Vagina (tissue), 2 donors: ENCODE measurements around the gene FOCAD. TPM values are rescaled to one million over a fixed set of nuclear protein-coding genes. Genes with fewer than 3 reads are reported as not detected.
A peak's percentile ranks its signal among the peaks of the same experiment; 100 is the strongest.

ENCODE experiments used
- DNase-seq, 2 donors: peaks; one replicate each; pipeline ENCODE4 v3.0.0-alpha.2; 2017; ENCODE audit errors: extremely low spot score in 2 of 2
- H3K27ac ChIP-seq: fragments of 200-600 bp; sonication (generic); one replicate; pipeline ENCODE4 v1.5.1; 2019
- H3K27me3 ChIP-seq: fragments of 200-600 bp; sonication (generic); one replicate; pipeline ENCODE4 v1.5.1; 2019
- H3K36me3 ChIP-seq, 2 donors: fragments of 200-600 bp; sonication (generic); one replicate each; pipeline ENCODE4 v1.5.1; 2017 to 2019
- H3K4me1 ChIP-seq: fragments of 200-600 bp; sonication (generic); one replicate; pipeline ENCODE4 v1.5.1; 2019
- H3K4me3 ChIP-seq, 2 donors: fragments of 200-600 bp; sonication (generic); 1 replicate in 1 of 2; 2 replicates in 1 of 2; pipeline ENCODE4 v1.5.1; 2016 to 2019
- H3K9me3 ChIP-seq: fragments of 200-600 bp; sonication (generic); one replicate; pipeline ENCODE4 v1.5.1; 2019
- POLR2A ChIP-seq, 2 donors: fragments of 450-650 bp; IDR thresholded peaks; one replicate each; pipeline ENCODE4 v1.6.1; 2017; ENCODE audit warnings: antibody characterized with exemption in 2 of 2, mild to moderate bottlenecking in 2 of 2, moderate library complexity in 2 of 2
- POLR2AphosphoS5 ChIP-seq, 2 donors: sonication (generic); formaldehyde crosslinking; IDR thresholded peaks; one replicate each; pipeline ENCODE4 v1.9.0; 2017; ENCODE audit warnings: antibody characterized with exemption in 2 of 2, mild to moderate bottlenecking in 2 of 2, low read depth in 1 of 2; ENCODE audit not compliant: insufficient read depth in 1 of 2
- intact Hi-C: fragments of 100-400 bp; cut with DNase I; formaldehyde crosslinking; loops from one replicate; pipeline ENCODE4 v1.15.1; 2023
- total RNA-seq: library from RNA; depleted of rRNA; stranded (reverse); fragments of >200 nt; gene quantifications from one replicate; pipeline ENCODE4 v1.2.3, GENCODE V29; 2016
- TF ChIP-seq, protein P1 (sequence below), 3 experiments: fragments of 450-650 bp in 2 of 3; fragments of 200-600 bp in 1 of 3; sonication (generic) in 1 of 3; IDR thresholded peaks; one replicate each; pipeline ENCODE4 v1.5.1; 2017 to 2019; ENCODE audit warnings: antibody characterized with exemption in 3 of 3, mild to moderate bottlenecking in 2 of 3, moderate library complexity in 2 of 3

Gene FOCAD
- total RNA-seq, 1 donor from 2014 or later = 39.8 TPM

DNA sequence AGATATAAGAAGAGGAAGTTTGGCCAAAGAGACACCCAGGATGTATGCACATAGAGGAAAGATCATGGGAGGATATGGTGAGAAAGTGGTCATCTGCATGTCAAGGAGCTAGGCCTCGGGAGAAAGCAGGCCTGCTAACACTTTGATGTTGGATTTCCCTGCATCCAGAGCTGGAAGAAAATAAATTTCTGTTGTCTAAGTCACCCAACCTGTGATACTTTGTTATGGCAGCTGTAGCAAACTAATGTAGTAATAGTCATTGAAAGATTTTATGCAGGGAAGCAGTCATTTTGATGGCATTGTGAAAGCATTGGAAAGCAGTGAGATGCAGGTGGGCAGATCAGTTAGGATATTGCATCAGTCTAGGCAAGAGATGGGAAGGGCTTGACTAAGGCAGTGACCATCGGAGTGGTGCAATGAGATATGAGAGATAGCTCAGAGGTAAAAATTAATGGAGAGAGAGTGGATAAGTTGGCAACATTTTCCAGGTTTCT is 24.5 kb upstream of the FOCAD start:
- peak overlapping the region; percentile 46 to 48 for H3K4me3 ChIP-seq
- no peak for DNase-seq
- intact Hi-C loops = no loop called here
- H3K27me3 ChIP-seq = no peaks in the 10 kb centered on the region
- peaks cover 4% of the 10 kb centered on the region for H3K4me1 ChIP-seq
- TF ChIP-seq POLR2A (IDR thresholded peaks at IDR 0.05) (no peak), POLR2AphosphoS5 (IDR thresholded peaks at IDR 0.05; ENCODE audit: insufficient read depth in 1 of 2, low read depth in 1 of 2) (no peak)
- TF ChIP-seq, protein P1, sequence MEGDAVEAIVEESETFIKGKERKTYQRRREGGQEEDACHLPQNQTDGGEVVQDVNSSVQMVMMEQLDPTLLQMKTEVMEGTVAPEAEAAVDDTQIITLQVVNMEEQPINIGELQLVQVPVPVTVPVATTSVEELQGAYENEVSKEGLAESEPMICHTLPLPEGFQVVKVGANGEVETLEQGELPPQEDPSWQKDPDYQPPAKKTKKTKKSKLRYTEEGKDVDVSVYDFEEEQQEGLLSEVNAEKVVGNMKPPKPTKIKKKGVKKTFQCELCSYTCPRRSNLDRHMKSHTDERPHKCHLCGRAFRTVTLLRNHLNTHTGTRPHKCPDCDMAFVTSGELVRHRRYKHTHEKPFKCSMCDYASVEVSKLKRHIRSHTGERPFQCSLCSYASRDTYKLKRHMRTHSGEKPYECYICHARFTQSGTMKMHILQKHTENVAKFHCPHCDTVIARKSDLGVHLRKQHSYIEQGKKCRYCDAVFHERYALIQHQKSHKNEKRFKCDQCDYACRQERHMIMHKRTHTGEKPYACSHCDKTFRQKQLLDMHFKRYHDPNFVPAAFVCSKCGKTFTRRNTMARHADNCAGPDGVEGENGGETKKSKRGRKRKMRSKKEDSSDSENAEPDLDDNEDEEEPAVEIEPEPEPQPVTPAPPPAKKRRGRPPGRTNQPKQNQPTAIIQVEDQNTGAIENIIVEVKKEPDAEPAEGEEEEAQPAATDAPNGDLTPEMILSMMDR (IDR thresholded peaks at IDR 0.05) = no peak
- no peaks in the 10 kb centered on the region for H3K9me3 ChIP-seq
- H3K36me3 ChIP-seq = no peaks in the 10 kb centered on the region
- H3K27ac ChIP-seq = no peak overlapping the region

- Histone ChIP-seq H3K27me3 (no peaks in the 10 kb centered on the region), H3K36me3 (no peaks in the 10 kb centered on the region), H3K4me3 (no peak overlapping the region), H3K9me3 (no peaks in the 10 kb centered on the region), H3K27ac (no peak overlapping the region), H3K4me1 (peaks cover 4% of the 10 kb centered on the region)
- intact Hi-C loops = no loop called here
- DNase-seq = no peak
- TF ChIP-seq POLR2A (IDR thresholded peaks at IDR 0.05) = no peak
- no peak for TF ChIP-seq POLR2AphosphoS5 (IDR thresholded peaks at IDR 0.05; ENCODE audit: insufficient read depth in 1 of 2, low read depth in 1 of 2)
- TF ChIP-seq, protein P1 (IDR thresholded peaks at IDR 0.05) = no peak
These were observed 21.9 kb upstream of the FOCAD start for GRCh38 chr9:20662156-20662555.

GRCh38 chr9:20663133-20663532 is 20.9 kb upstream of the FOCAD start:
- intact Hi-C loops = no loop called here
- H3K36me3 ChIP-seq = no peaks in the 10 kb centered on the region
- no peak overlapping the region for H3K27ac ChIP-seq

GRCh38 chr9:20664501-20664900 is 19.6 kb upstream of the FOCAD start:
- Histone ChIP-seq H3K9me3 (no peaks in the 10 kb centered on the region), H3K36me3 (no peaks in the 10 kb centered on the region), H3K4me1 (no peaks in the 10 kb centered on the region), H3K27ac (no peak overlapping the region), H3K4me3 (no peak overlapping the region), H3K27me3 (no peaks in the 10 kb centered on the region)
- no peak for DNase-seq
- intact Hi-C loops = no loop called here
- TF ChIP-seq POLR2A (IDR thresholded peaks at IDR 0.05) = no peak
- TF ChIP-seq, protein P1 (IDR thresholded peaks at IDR 0.05) = no peak
- no peak for TF ChIP-seq POLR2AphosphoS5 (IDR thresholded peaks at IDR 0.05; ENCODE audit: insufficient read depth in 1 of 2, low read depth in 1 of 2)

More at GRCh38 chr9:20663133-20663532, 20.9 kb upstream of the FOCAD start:
- Histone ChIP-seq H3K4me3 (no peak overlapping the region), H3K27me3 (no peaks in the 10 kb centered on the region), H3K9me3 (no peaks in the 10 kb centered on the region), H3K4me1 (peaks cover 4% of the 10 kb centered on the region)
- no peak for DNase-seq
- TF ChIP-seq, protein P1 (IDR thresholded peaks at IDR 0.05) = no peak
- no peak for TF ChIP-seq POLR2AphosphoS5 (IDR thresholded peaks at IDR 0.05; ENCODE audit: insufficient read depth in 1 of 2, low read depth in 1 of 2)
- no peak for TF ChIP-seq POLR2A (IDR thresholded peaks at IDR 0.05)

GRCh38 chr9:20670395-20670794 is 13.7 kb upstream of the FOCAD start:
- Histone ChIP-seq H3K27ac (no peak overlapping the region), H3K27me3 (no peaks in the 10 kb centered on the region), H3K4me1 (no peaks in the 10 kb centered on the region), H3K9me3 (no peaks in the 10 kb centered on the region), H3K4me3 (no peak overlapping the region), H3K36me3 (no peaks in the 10 kb centered on the region)
- TF ChIP-seq POLR2AphosphoS5 (IDR thresholded peaks at IDR 0.05; ENCODE audit: insufficient read depth in 1 of 2, low read depth in 1 of 2) = no peak
- TF ChIP-seq, protein P1 (IDR thresholded peaks at IDR 0.05) = no peak
- intact Hi-C loops = no loop called here
- DNase-seq = no peak
